Measurements from ENCODE around the gene XRCC2.

The XRCC2 gene

DNA sequence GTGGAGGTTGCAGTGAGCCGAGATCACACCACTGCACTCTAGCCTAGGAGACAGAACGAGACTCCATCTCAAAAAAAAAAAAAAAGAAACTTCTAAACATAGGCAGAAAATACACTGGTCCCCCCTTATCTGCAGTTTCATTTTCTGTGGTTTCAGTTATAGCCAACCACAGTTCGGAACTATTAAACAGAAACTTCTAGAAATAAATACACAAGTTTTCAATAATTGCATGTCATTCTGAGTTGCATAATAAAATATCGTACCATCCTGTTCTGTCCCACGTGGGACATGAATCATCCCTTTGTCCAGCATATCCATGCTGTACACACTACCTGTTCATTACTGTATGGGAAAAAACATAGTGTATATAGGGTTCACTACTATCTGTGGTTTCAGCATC, 8.0 kb downstream of the XRCC2 start:
- peaks cover 17% of the 10 kb centered on the region for H3F3A ChIP-seq (ENCODE audit: insufficient read depth, low read length)
- H3K4me2 ChIP-seq (ENCODE audit: low read depth, low read length), result peak overlapping the region; percentile 63
- H3K4me1 ChIP-seq (ENCODE audit: low read length), result peaks cover 26% of the 10 kb centered on the region
- peak overlapping the region; percentile 13; the same call in 1 of the 2 replicates for H3K4me3 ChIP-seq (ENCODE audit: low read length)
- no peaks in the 10 kb centered on the region for H3K9me3 ChIP-seq (replicated peaks; ENCODE audit: insufficient read depth, low read length)
- peak overlapping the region; percentile 62 for H3K27ac ChIP-seq (ENCODE audit: low read length)
- no peaks in the 10 kb centered on the region; the same call in 1 of the 2 replicates for H3K36me3 ChIP-seq (replicated peaks; ENCODE audit: insufficient read depth, low read length)
- H2AFZ ChIP-seq (ENCODE audit: low read length), result no peak overlapping the region
- H3K79me2 ChIP-seq (ENCODE audit: low read length), result peaks cover 90% of the 10 kb centered on the region
- H3K27me3 ChIP-seq (replicated peaks; ENCODE audit: insufficient read depth, low read length), result no peaks in the 10 kb centered on the region
- DNase-seq, result peak; percentile 89
- H3K9me2 ChIP-seq (replicated peaks; ENCODE audit: insufficient read depth, low read length), result no peaks in the 10 kb centered on the region
- TF ChIP-seq, protein P1, sequence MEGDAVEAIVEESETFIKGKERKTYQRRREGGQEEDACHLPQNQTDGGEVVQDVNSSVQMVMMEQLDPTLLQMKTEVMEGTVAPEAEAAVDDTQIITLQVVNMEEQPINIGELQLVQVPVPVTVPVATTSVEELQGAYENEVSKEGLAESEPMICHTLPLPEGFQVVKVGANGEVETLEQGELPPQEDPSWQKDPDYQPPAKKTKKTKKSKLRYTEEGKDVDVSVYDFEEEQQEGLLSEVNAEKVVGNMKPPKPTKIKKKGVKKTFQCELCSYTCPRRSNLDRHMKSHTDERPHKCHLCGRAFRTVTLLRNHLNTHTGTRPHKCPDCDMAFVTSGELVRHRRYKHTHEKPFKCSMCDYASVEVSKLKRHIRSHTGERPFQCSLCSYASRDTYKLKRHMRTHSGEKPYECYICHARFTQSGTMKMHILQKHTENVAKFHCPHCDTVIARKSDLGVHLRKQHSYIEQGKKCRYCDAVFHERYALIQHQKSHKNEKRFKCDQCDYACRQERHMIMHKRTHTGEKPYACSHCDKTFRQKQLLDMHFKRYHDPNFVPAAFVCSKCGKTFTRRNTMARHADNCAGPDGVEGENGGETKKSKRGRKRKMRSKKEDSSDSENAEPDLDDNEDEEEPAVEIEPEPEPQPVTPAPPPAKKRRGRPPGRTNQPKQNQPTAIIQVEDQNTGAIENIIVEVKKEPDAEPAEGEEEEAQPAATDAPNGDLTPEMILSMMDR (IDR thresholded peaks at IDR 0.05; ENCODE audit: low read length), result no peak
- TF ChIP-seq EZH2 (optimal IDR thresholded peaks at IDR 0.05; ENCODE audit: low read depth, low read length), result no peak
- no peak for TF ChIP-seq EZH2phosphoT487 (IDR thresholded peaks at IDR 0.05; ENCODE audit: low read length)
- no peaks in the 10 kb centered on the region for H4K20me1 ChIP-seq (ENCODE audit: insufficient read depth, low read length)
- no peak overlapping the region for H3K9ac ChIP-seq (ENCODE audit: low read length)

DNA sequence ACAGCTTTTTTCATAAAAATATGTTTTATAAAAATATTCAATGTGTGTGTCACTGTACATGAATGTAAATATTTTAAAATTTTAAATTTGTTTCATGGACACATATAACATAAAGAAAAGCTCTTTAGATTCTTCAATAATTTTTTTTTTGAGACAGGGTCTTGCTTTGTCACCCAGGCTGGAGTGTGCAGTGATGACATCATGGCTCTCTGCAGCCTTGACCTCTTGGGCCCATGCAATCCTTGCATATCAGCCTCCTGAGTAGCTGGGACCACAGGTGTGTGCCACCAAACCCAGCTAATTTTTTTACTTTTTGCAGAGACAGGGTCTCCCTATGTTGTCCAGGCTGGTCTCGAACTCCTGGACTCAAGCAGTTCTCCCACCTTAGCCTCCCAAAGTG, 9.9 kb downstream of the XRCC2 start:
- H3K27me3 ChIP-seq (replicated peaks; ENCODE audit: insufficient read depth, low read length), result no peaks in the 10 kb centered on the region
- no peaks in the 10 kb centered on the region for H3K9me2 ChIP-seq (replicated peaks; ENCODE audit: insufficient read depth, low read length)
- no peaks in the 10 kb centered on the region for H4K20me1 ChIP-seq (ENCODE audit: insufficient read depth, low read length)
- no peak overlapping the region for H3K27ac ChIP-seq (ENCODE audit: low read length)
- H3K4me1 ChIP-seq (ENCODE audit: low read length), result peaks cover 32% of the 10 kb centered on the region
- TF ChIP-seq, protein P1 (IDR thresholded peaks at IDR 0.05; ENCODE audit: low read length), result no peak
- TF ChIP-seq EZH2 (optimal IDR thresholded peaks at IDR 0.05; ENCODE audit: low read depth, low read length) (no peak), EZH2phosphoT487 (IDR thresholded peaks at IDR 0.05; ENCODE audit: low read length) (no peak)
- H2AFZ ChIP-seq (ENCODE audit: low read length), result no peak overlapping the region
- no peak overlapping the region for H3K9ac ChIP-seq (ENCODE audit: low read length)
- peaks cover 17% of the 10 kb centered on the region for H3F3A ChIP-seq (ENCODE audit: insufficient read depth, low read length)
- no peak overlapping the region for H3K4me3 ChIP-seq (ENCODE audit: low read length)
- peaks cover 84% of the 10 kb centered on the region for H3K79me2 ChIP-seq (ENCODE audit: low read length)
- H3K36me3 ChIP-seq (replicated peaks; ENCODE audit: insufficient read depth, low read length), result no peaks in the 10 kb centered on the region; the same call in 1 of the 2 replicates
- DNase-seq, result no peak
- H3K4me2 ChIP-seq (ENCODE audit: low read depth, low read length), result no peak overlapping the region
- no peaks in the 10 kb centered on the region for H3K9me3 ChIP-seq (replicated peaks; ENCODE audit: insufficient read depth, low read length)

GRCh38 chr7:152664636-152665035, 11.3 kb downstream of the XRCC2 start:
- no peaks in the 10 kb centered on the region for H3K9me3 ChIP-seq (replicated peaks; ENCODE audit: insufficient read depth, low read length)
- no peak overlapping the region for H3K4me2 ChIP-seq (ENCODE audit: low read depth, low read length)
- H4K20me1 ChIP-seq (ENCODE audit: insufficient read depth, low read length), result no peaks in the 10 kb centered on the region
- peaks cover 82% of the 10 kb centered on the region for H3K79me2 ChIP-seq (ENCODE audit: low read length)
- peaks cover 7% of the 10 kb centered on the region for H3K36me3 ChIP-seq (replicated peaks; ENCODE audit: insufficient read depth, low read length)
- H3K27ac ChIP-seq (ENCODE audit: low read length), result no peak overlapping the region
- no peak overlapping the region for H2AFZ ChIP-seq (ENCODE audit: low read length)
- H3F3A ChIP-seq (ENCODE audit: insufficient read depth, low read length), result peaks cover 12% of the 10 kb centered on the region
- H3K27me3 ChIP-seq (replicated peaks; ENCODE audit: insufficient read depth, low read length), result no peaks in the 10 kb centered on the region
- DNase-seq, result no peak
- no peak for TF ChIP-seq EZH2 (optimal IDR thresholded peaks at IDR 0.05; ENCODE audit: low read depth, low read length)
- TF ChIP-seq EZH2phosphoT487 (IDR thresholded peaks at IDR 0.05; ENCODE audit: low read length), result no peak
- TF ChIP-seq, protein P1 (IDR thresholded peaks at IDR 0.05; ENCODE audit: low read length), result no peak
- H3K4me1 ChIP-seq (ENCODE audit: low read length), result peaks cover 25% of the 10 kb centered on the region
- H3K4me3 ChIP-seq (ENCODE audit: low read length), result no peak overlapping the region
- no peak overlapping the region for H3K9ac ChIP-seq (ENCODE audit: low read length)
- H3K9me2 ChIP-seq (replicated peaks; ENCODE audit: insufficient read depth, low read length), result no peaks in the 10 kb centered on the region

All from MM.1S (cell line).